MM.1S (cell line): ENCODE results near the gene ITPR3.
A peak's percentile ranks its signal among the peaks of the same experiment; 100 is the strongest.

Experiments used
- DNase-seq: peaks from one replicate; pipeline ENCODE4 v3.0.0-alpha.2; 2015
- H2AFZ ChIP-seq: fragments of 300-600 bp; sonication (generic); 2 replicates; pipeline ENCODE4 v1.6.0; 2016; ENCODE audit warnings: antibody characterized with exemption, low read length
- H3F3A ChIP-seq: fragments of 300-600 bp; sonication (generic); 2 replicates; pipeline ENCODE4 v1.6.1; 2016; ENCODE audit warnings: mild to moderate bottlenecking, antibody characterized with exemption, low read length, moderate library complexity, mixed read lengths; ENCODE audit not compliant: insufficient read depth
- H3K27ac ChIP-seq: fragments of 300-600 bp; sonication (generic); 2 replicates; pipeline ENCODE4 v1.5.1; 2016; ENCODE audit warnings: mild to moderate bottlenecking, low read length
- H3K27me3 ChIP-seq: fragments of 300-600 bp; sonication (generic); replicated peaks from 2 replicates; pipeline ENCODE4 v1.6.0; 2016; ENCODE audit warnings: low read length; ENCODE audit not compliant: insufficient read depth
- H3K36me3 ChIP-seq: fragments of 300-600 bp; sonication (generic); replicated peaks from 2 replicates; pipeline ENCODE4 v1.6.1; 2016; ENCODE audit warnings: mild to moderate bottlenecking, low read length, mixed read lengths; ENCODE audit not compliant: insufficient read depth
- H3K4me1 ChIP-seq: fragments of 300-600 bp; sonication (generic); 2 replicates; pipeline ENCODE4 v1.6.1; 2016; ENCODE audit warnings: low read length, mixed read lengths
- H3K4me2 ChIP-seq: fragments of 300-600 bp; sonication (generic); 2 replicates; pipeline ENCODE4 v1.6.0; 2016; ENCODE audit warnings: low read depth, low read length
- H3K4me3 ChIP-seq: fragments of 300-600 bp; sonication (generic); 2 replicates; pipeline ENCODE4 v1.5.1; 2016; ENCODE audit warnings: low read length, mixed read lengths
- H3K79me2 ChIP-seq: fragments of 300-600 bp; sonication (generic); 2 replicates; pipeline ENCODE4 v1.6.1; 2016; ENCODE audit warnings: mixed run types, low read length, mixed read lengths
- H3K9ac ChIP-seq: fragments of 300-600 bp; sonication (generic); 2 replicates; pipeline ENCODE4 v1.6.1; 2016; ENCODE audit warnings: low read length, mixed read lengths
- H3K9me2 ChIP-seq: fragments of 300-600 bp; sonication (generic); replicated peaks from 2 replicates; pipeline ENCODE4 v1.6.1; 2016; ENCODE audit warnings: mild to moderate bottlenecking, low read length, mixed read lengths; ENCODE audit not compliant: insufficient read depth
- H3K9me3 ChIP-seq: fragments of 300-600 bp; sonication (generic); replicated peaks from 2 replicates; pipeline ENCODE4 v1.6.1; 2016; ENCODE audit warnings: mild to moderate bottlenecking, low read length, mixed read lengths; ENCODE audit not compliant: insufficient read depth
- H4K20me1 ChIP-seq: fragments of 300-600 bp; sonication (generic); 2 replicates; pipeline ENCODE4 v1.6.1; 2016; ENCODE audit warnings: mild to moderate bottlenecking, low read length, moderate library complexity, mixed read lengths; ENCODE audit not compliant: insufficient read depth
- CTCF ChIP-seq: fragments of 300-600 bp; sonication (generic); IDR thresholded peaks from 2 replicates; pipeline ENCODE4 v1.5.1; 2016; ENCODE audit warnings: antibody characterized with exemption, low read length, mixed read lengths
- EZH2 ChIP-seq: fragments of 300-600 bp; sonication (generic); optimal IDR thresholded peaks from 2 replicates; pipeline ENCODE3; 2017; ENCODE audit warnings: low read depth, mild to moderate bottlenecking, antibody characterized with exemption, low read length, mixed read lengths
- EZH2phosphoT487 ChIP-seq: fragments of 300-600 bp; sonication (generic); IDR thresholded peaks from 2 replicates; pipeline ENCODE4 v1.6.1; 2018; ENCODE audit warnings: antibody characterized with exemption, low read length

The ITPR3 gene

GRCh38 chr6:33699131-33699530 lies 78.0 kb downstream of the ITPR3 start:
- no peak overlapping the region for H2AFZ ChIP-seq
- peaks cover 2% of the 10 kb centered on the region; the same call in 1 of the 2 replicates for H3K79me2 ChIP-seq
- peaks cover 10% of the 10 kb centered on the region; the same call in 1 of the 2 replicates for H3F3A ChIP-seq
- no peaks in the 10 kb centered on the region for H3K9me3 ChIP-seq
- peaks cover 5% of the 10 kb centered on the region; the same call in 1 of the 2 replicates for H3K36me3 ChIP-seq
- no peaks in the 10 kb centered on the region for H3K9me2 ChIP-seq
- H3K4me3 ChIP-seq = no peak overlapping the region
- no peak for TF ChIP-seq EZH2
- TF ChIP-seq CTCF = no peak
- TF ChIP-seq EZH2phosphoT487 = no peak
- no peak overlapping the region for H3K4me2 ChIP-seq
- no peaks in the 10 kb centered on the region for H3K4me1 ChIP-seq
- H4K20me1 ChIP-seq = no peaks in the 10 kb centered on the region
- no peak overlapping the region for H3K9ac ChIP-seq
- H3K27me3 ChIP-seq = no peaks in the 10 kb centered on the region
- no peak overlapping the region for H3K27ac ChIP-seq
- no peak for DNase-seq

GRCh38 chr6:33699739-33700138 lies 78.6 kb downstream of the ITPR3 start:
- no peak overlapping the region for H3K4me2 ChIP-seq
- no peaks in the 10 kb centered on the region for H3K9me3 ChIP-seq
- no peak overlapping the region for H3K27ac ChIP-seq
- H3K79me2 ChIP-seq = peaks cover 8% of the 10 kb centered on the region
- H3K4me1 ChIP-seq = no peaks in the 10 kb centered on the region
- no peaks in the 10 kb centered on the region for H3K9me2 ChIP-seq
- H3F3A ChIP-seq = peaks cover 10% of the 10 kb centered on the region; the same call in 1 of the 2 replicates
- no peaks in the 10 kb centered on the region for H4K20me1 ChIP-seq
- no peak overlapping the region for H3K9ac ChIP-seq
- no peaks in the 10 kb centered on the region for H3K27me3 ChIP-seq
- TF ChIP-seq CTCF (no peak), EZH2phosphoT487 (no peak), EZH2 (no peak)
- no peak for DNase-seq
- H3K36me3 ChIP-seq = peaks cover 5% of the 10 kb centered on the region; the same call in 1 of the 2 replicates
- no peak overlapping the region for H3K4me3 ChIP-seq
- H2AFZ ChIP-seq = no peak overlapping the region

- no peak overlapping the region for H3K27ac ChIP-seq
- peak; percentile 75 for TF ChIP-seq CTCF
- no peak for TF ChIP-seq EZH2
- TF ChIP-seq EZH2phosphoT487 = no peak
- no peak overlapping the region for H3K4me2 ChIP-seq
- no peak overlapping the region for H3K4me3 ChIP-seq
- H2AFZ ChIP-seq = no peak overlapping the region
- peaks cover 12% of the 10 kb centered on the region for H3K79me2 ChIP-seq
- H4K20me1 ChIP-seq = no peaks in the 10 kb centered on the region
- H3K27me3 ChIP-seq = no peaks in the 10 kb centered on the region
- no peaks in the 10 kb centered on the region for H3K9me3 ChIP-seq
- peak; percentile 71 for DNase-seq
- peaks cover 5% of the 10 kb centered on the region; the same call in 1 of the 2 replicates for H3K36me3 ChIP-seq
- H3K4me1 ChIP-seq = peaks cover 4% of the 10 kb centered on the region
- peaks cover 10% of the 10 kb centered on the region for H3F3A ChIP-seq
- H3K9me2 ChIP-seq = no peaks in the 10 kb centered on the region
- H3K9ac ChIP-seq = no peak overlapping the region
These were observed 79.4 kb downstream of the ITPR3 start for GRCh38 chr6:33700391-33701050.
